HepG2 (cell line): ENCODE measurements around the gene USE1. TPM values are rescaled to one million over a fixed set of nuclear protein-coding genes. Genes with fewer than 3 reads are reported as not detected.

Experiments
- AHDC1 ChIP-seq: sonication (generic); formaldehyde crosslinking; IDR thresholded peaks from 2 replicates; pipeline ENCODE4 v1.5.1; 2020; ENCODE audit warnings: mild to moderate bottlenecking, missing genetic modification reagents, borderline replicate concordance
- CREM ChIP-seq, 2 experiments: sonication (generic) in 1 of 2; formaldehyde crosslinking in 1 of 2; IDR thresholded peaks; 2 replicates each; pipeline versions ENCODE4 v1.4.0 to v1.6.1; 2016 to 2020; ENCODE audit warnings: antibody characterized with exemption in 1 of 2, mild to moderate bottlenecking in 1 of 2, missing genetic modification reagents in 1 of 2
- GLI4 ChIP-seq: sonication (generic); formaldehyde crosslinking; IDR thresholded peaks from 2 replicates; pipeline ENCODE4 v1.5.1; 2020; ENCODE audit warnings: missing genetic modification reagents, mild to moderate bottlenecking, moderate library complexity, borderline replicate concordance
- IRF1 ChIP-seq: sonication (generic); formaldehyde crosslinking; IDR thresholded peaks from 2 replicates; pipeline ENCODE4 v1.4.0; 2020; ENCODE audit warnings: low read depth, mild to moderate bottlenecking, missing genetic modification reagents
- PRMT3 ChIP-seq: sonication (generic); formaldehyde crosslinking; IDR thresholded peaks from 2 replicates; pipeline ENCODE4 v1.8.1; 2022; ENCODE audit warnings: low read depth, mild to moderate bottlenecking, moderate library complexity, missing genetic modification reagents, borderline replicate concordance
- SAP130 ChIP-seq: IDR thresholded peaks from 2 replicates; pipeline ENCODE4 v1.6.1; 2016; ENCODE audit warnings: low read depth
- ZGPAT ChIP-seq: IDR thresholded peaks from 2 replicates; pipeline ENCODE4 v1.6.1; 2016; ENCODE audit warnings: mild to moderate bottlenecking
- ZNF775 ChIP-seq: sonication (generic); formaldehyde crosslinking; IDR thresholded peaks from 2 replicates; pipeline ENCODE4 v1.4.0; 2020; ENCODE audit warnings: missing genetic modification reagents, mild to moderate bottlenecking, moderate library complexity, borderline replicate concordance
- polyA plus RNA-seq, 8 experiments: library from polyadenylated mRNA; depleted of rRNA in 3 of 8; stranded (reverse) in 7 of 8; unstranded in 1 of 8; fragments of >200 nt; fragmentation: Illumina TruSeq in 4 of 8; extraction: Trizol in 4 of 8; gene quantifications; 2 replicates each; pipeline versions ENCODE4 v1.2.1 to v1.2.3, GENCODE V29; 2011 to 2016; ENCODE audit warnings: low read depth in 4 of 8, missing spikeins in 1 of 8, mixed read lengths in 1 of 8; ENCODE audit not compliant: insufficient read depth in 1 of 8
- total RNA-seq, 5 experiments: library from RNA; depleted of rRNA; stranded (reverse); fragments of >200 nt; fragmentation: Illumina TruSeq; extraction: Trizol; gene quantifications; 2 replicates each; pipeline ENCODE4 v1.2.3, GENCODE V29; 2016; ENCODE audit warnings: low read depth in 1 of 5
- TF ChIP-seq, protein P1 (sequence below): sonication (generic); formaldehyde crosslinking; IDR thresholded peaks from 2 replicates; pipeline ENCODE4 v1.5.0; 2020; ENCODE audit warnings: missing genetic modification reagents
- TF ChIP-seq, protein P2 (sequence below), 2 experiments: sonication (generic) in 1 of 2; formaldehyde crosslinking in 1 of 2; IDR thresholded peaks; 2 replicates each; pipeline versions ENCODE4 v1.4.0 to v1.6.1; 2018 to 2020; ENCODE audit warnings: missing genetic modification reagents in 2 of 2, borderline replicate concordance in 1 of 2, low read depth in 1 of 2, mild to moderate bottlenecking in 1 of 2, missing biosample characterization in 1 of 2
- TF ChIP-seq, protein P3 (sequence below): sonication (generic); formaldehyde crosslinking; conservative IDR thresholded peaks from 2 replicates; pipeline ENCODE4 v1.4.0; 2020; ENCODE audit warnings: mild to moderate bottlenecking, missing genetic modification reagents, moderate library complexity

USE1 gene
- total and polyA plus RNA-seq, 2 of the 13 experiments (the other 11 are each of a cell fraction or from before 2014, with no cell fraction given) = 9.9 to 17.6 TPM

DNA sequence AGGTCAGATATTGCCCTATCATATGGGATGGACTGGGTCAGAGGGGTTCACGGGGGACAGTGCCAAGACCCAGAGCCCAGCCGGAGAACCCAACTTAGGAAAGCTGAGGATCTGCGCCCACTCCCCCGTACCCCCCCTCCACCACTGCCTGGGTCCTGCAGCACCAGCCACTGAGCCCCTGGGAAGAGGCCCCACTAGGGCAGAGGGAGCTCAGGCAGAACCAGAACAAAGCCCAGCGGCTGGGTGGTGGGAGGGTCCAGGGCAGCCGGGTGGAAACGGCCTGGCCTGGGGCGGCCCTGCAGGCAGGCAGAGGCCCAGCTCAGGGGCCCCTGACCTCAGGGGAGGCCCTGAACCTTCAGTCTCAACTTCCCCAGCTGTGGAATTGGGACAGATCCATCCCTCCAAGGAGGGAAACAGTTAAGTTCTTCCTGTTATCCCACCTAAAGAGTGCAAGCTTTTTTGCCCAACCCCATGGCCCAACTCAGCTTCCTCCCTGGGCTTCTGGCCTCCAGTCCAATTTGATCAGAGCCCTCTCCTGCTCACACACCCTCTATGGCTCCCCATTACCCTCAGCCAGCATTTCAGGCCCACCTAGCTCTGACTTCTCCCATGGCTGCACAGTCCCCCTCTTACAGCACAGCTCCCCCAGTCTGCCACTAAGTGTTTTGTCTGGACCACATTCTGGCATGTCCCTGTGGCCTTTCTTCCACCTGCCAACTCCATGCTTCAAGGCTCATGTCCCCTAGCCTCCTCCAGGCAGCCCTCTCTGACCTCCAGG, 27.5 kb downstream of the USE1 start (continued):
- TF ChIP-seq ZGPAT (CRISPR knock-in tag) = no peak
- TF ChIP-seq AHDC1 (CRISPR knock-in tag) = no peak
- TF ChIP-seq, protein P1, sequence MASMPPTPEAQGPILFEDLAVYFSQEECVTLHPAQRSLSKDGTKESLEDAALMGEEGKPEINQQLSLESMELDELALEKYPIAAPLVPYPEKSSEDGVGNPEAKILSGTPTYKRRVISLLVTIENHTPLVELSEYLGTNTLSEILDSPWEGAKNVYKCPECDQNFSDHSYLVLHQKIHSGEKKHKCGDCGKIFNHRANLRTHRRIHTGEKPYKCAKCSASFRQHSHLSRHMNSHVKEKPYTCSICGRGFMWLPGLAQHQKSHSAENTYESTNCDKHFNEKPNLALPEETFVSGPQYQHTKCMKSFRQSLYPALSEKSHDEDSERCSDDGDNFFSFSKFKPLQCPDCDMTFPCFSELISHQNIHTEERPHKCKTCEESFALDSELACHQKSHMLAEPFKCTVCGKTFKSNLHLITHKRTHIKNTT = no peak
- TF ChIP-seq GLI4 (CRISPR knock-in tag) = no peak
- TF ChIP-seq, protein P2, sequence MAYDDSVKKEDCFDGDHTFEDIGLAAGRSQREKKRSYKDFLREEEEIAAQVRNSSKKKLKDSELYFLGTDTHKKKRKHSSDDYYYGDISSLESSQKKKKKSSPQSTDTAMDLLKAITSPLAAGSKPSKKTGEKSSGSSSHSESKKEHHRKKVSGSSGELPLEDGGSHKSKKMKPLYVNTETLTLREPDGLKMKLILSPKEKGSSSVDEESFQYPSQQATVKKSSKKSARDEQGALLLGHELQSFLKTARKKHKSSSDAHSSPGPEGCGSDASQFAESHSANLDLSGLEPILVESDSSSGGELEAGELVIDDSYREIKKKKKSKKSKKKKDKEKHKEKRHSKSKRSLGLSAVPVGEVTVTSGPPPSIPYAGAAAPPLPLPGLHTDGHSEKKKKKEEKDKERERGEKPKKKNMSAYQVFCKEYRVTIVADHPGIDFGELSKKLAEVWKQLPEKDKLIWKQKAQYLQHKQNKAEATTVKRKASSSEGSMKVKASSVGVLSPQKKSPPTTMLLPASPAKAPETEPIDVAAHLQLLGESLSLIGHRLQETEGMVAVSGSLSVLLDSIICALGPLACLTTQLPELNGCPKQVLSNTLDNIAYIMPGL (CRISPR knock-in tag; IDR thresholded peaks at IDR 0.05; ENCODE audit: borderline replicate concordance in 1 of 2, low read depth in 1 of 2) = 0 out of 4 replicates have a peak, but pooled peaks of 1 of the 2 experiments have one; percentile 22
- no peak for TF ChIP-seq IRF1 (CRISPR knock-in tag)
- TF ChIP-seq, protein P3, sequence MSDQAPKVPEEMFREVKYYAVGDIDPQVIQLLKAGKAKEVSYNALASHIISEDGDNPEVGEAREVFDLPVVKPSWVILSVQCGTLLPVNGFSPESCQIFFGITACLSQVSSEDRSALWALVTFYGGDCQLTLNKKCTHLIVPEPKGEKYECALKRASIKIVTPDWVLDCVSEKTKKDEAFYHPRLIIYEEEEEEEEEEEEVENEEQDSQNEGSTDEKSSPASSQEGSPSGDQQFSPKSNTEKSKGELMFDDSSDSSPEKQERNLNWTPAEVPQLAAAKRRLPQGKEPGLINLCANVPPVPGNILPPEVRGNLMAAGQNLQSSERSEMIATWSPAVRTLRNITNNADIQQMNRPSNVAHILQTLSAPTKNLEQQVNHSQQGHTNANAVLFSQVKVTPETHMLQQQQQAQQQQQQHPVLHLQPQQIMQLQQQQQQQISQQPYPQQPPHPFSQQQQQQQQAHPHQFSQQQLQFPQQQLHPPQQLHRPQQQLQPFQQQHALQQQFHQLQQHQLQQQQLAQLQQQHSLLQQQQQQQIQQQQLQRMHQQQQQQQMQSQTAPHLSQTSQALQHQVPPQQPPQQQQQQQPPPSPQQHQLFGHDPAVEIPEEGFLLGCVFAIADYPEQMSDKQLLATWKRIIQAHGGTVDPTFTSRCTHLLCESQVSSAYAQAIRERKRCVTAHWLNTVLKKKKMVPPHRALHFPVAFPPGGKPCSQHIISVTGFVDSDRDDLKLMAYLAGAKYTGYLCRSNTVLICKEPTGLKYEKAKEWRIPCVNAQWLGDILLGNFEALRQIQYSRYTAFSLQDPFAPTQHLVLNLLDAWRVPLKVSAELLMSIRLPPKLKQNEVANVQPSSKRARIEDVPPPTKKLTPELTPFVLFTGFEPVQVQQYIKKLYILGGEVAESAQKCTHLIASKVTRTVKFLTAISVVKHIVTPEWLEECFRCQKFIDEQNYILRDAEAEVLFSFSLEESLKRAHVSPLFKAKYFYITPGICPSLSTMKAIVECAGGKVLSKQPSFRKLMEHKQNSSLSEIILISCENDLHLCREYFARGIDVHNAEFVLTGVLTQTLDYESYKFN = peak; percentile 63; the same call in 1 of the 2 replicates
- no peak for TF ChIP-seq CREM (IDR thresholded peaks at IDR 0.05)
- TF ChIP-seq CREM (CRISPR knock-in tag; IDR thresholded peaks at IDR 0.05) = no peak
- TF ChIP-seq SAP130 (CRISPR knock-in tag) = peak; percentile 36; the same call in 1 of the 2 replicates
- TF ChIP-seq PRMT3 (CRISPR knock-in tag) = no peak
- TF ChIP-seq ZNF775 (CRISPR knock-in tag) = no peak
